ENCODE data around the gene LGI4.

DNA sequence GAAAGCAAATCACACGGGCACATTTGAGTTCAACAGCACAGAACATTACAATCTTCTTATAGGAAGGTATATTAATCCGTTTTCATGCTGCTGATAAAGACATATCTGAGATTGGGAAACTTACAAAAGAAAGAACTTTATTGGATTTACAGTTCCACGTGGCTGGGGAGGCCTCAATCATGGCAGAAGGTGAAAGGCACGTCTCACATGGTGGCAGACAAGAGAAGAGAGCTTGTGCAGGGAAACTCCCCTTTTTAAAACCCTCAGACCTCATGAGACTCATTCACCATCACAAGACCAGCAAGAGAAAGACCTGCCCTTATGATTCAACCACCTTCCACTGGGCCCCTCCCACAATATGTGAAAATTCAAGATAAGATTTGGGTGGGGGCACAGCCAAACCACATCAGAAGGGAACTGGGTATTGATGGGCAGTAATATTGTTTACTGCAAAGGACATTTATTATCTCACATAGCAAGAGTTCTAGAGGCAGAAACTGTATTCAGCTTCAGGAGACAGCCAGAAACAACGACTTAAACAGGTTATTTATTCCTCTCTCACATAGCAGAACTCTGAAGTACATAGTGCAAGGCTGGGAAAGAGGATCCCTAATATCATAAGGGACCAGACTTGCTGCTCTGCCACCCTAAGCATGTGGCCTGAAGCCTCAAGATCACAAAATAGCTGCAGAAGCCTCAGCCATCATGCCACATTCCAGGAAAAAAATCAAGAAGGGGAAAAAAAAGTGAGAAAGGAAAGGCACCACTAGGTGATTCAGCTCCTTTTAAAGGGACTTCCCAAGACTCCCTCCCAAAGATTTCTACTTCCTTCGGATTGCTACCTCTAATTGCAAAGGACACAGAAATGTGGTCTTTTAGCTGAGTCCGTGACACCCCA lies 42.8 kb upstream of the LGI4 start:
- TF ChIP-seq, protein P1, sequence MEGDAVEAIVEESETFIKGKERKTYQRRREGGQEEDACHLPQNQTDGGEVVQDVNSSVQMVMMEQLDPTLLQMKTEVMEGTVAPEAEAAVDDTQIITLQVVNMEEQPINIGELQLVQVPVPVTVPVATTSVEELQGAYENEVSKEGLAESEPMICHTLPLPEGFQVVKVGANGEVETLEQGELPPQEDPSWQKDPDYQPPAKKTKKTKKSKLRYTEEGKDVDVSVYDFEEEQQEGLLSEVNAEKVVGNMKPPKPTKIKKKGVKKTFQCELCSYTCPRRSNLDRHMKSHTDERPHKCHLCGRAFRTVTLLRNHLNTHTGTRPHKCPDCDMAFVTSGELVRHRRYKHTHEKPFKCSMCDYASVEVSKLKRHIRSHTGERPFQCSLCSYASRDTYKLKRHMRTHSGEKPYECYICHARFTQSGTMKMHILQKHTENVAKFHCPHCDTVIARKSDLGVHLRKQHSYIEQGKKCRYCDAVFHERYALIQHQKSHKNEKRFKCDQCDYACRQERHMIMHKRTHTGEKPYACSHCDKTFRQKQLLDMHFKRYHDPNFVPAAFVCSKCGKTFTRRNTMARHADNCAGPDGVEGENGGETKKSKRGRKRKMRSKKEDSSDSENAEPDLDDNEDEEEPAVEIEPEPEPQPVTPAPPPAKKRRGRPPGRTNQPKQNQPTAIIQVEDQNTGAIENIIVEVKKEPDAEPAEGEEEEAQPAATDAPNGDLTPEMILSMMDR (IDR thresholded peaks at IDR 0.05): no peak
- TF ChIP-seq POLR2A (IDR thresholded peaks at IDR 0.05): no peak
